DOHH2 (cell line): Measurements from ENCODE around the gene UBAP1.

ENCODE experiments used
- CTCF ChIP-seq: fragments of 200-600 bp; sonication (generic); IDR thresholded peaks from one replicate; pipeline ENCODE4 v1.5.1; 2014; ENCODE audit warnings: antibody characterized with exemption, mild to moderate bottlenecking, low read depth, low read length; ENCODE audit not compliant: poor library complexity, severe bottlenecking
- EZH2phosphoT487 ChIP-seq: fragments of 200-600 bp; sonication (generic); IDR thresholded peaks from 2 replicates; pipeline ENCODE4 v1.6.1; 2017; ENCODE audit warnings: borderline replicate concordance, mild to moderate bottlenecking, antibody characterized with exemption, low read length, moderate library complexity, mixed read lengths

GRCh38 chr9:34252016-34252415, 73.2 kb downstream of the UBAP1 start:
- TF ChIP-seq CTCF = no peak
- TF ChIP-seq EZH2phosphoT487 = no peak
